ENCODE results near the gene PRRX1.
A peak's percentile ranks its signal among the peaks of the same experiment; 100 is the strongest.

Gene PRRX1

GRCh38 chr1:170664093-170664827 is at the start of gene PRRX1:
Gene PRRX1 (plus strand): TSS chr1:170664131. CDS start chr1:170664219, 88 bp downstream.
- H3K4me1 ChIP-seq, result no peaks in the 10 kb centered on the region
- H3K79me2 ChIP-seq, result no peaks in the 10 kb centered on the region
- peak within 1 kb of the TSS; percentile 59 for H3K4me2 ChIP-seq (ENCODE audit: low read length)
- no peak within 1 kb of the TSS for H3K9ac ChIP-seq
- no peak within 1 kb of the TSS for H3K27ac ChIP-seq
- peak within 1 kb of the TSS; percentile 35 for H3K4me3 ChIP-seq (ENCODE audit: low read depth, low read length)
- TF ChIP-seq CTCF (IDR thresholded peaks at IDR 0.05), result no peak
- peak within 1 kb of the TSS; percentile 65 for H2AFZ ChIP-seq
- no peaks in the 10 kb centered on the region for H3K36me3 ChIP-seq (ENCODE audit: control insufficient read depth, insufficient read depth, low read length)
- H3K9me3 ChIP-seq (ENCODE audit: control insufficient read depth, low read length), result no peaks in the 10 kb centered on the region
- peaks cover 29% of the 10 kb centered on the region for H3K27me3 ChIP-seq (ENCODE audit: control insufficient read depth, insufficient read depth, low read length)

- H2AFZ ChIP-seq, result no peak overlapping the region
- no peaks in the 10 kb centered on the region for H3K4me1 ChIP-seq
- H3K4me2 ChIP-seq (ENCODE audit: low read length), result no peak overlapping the region
- no peak overlapping the region for H3K9ac ChIP-seq
- no peak overlapping the region for H3K4me3 ChIP-seq (ENCODE audit: low read depth, low read length)
- H3K79me2 ChIP-seq, result no peaks in the 10 kb centered on the region
- no peaks in the 10 kb centered on the region for H3K9me3 ChIP-seq (ENCODE audit: control insufficient read depth, low read length)
- H3K27me3 ChIP-seq (ENCODE audit: control insufficient read depth, insufficient read depth, low read length), result no peaks in the 10 kb centered on the region
- no peak for TF ChIP-seq CTCF (IDR thresholded peaks at IDR 0.05)
- no peaks in the 10 kb centered on the region for H3K36me3 ChIP-seq (ENCODE audit: control insufficient read depth, insufficient read depth, low read length)
- H3K27ac ChIP-seq, result no peak overlapping the region
Measured at GRCh38 chr1:170617591-170618330, 46.2 kb upstream of the PRRX1 start.

GRCh38 chr1:170618421-170618820 is 45.5 kb upstream of the PRRX1 start:
- no peak overlapping the region for H3K9ac ChIP-seq
- no peak for TF ChIP-seq CTCF (IDR thresholded peaks at IDR 0.05)
- no peak overlapping the region for H3K27ac ChIP-seq
- no peaks in the 10 kb centered on the region for H3K4me1 ChIP-seq
- H2AFZ ChIP-seq, result no peak overlapping the region
- H3K9me3 ChIP-seq (ENCODE audit: control insufficient read depth, low read length), result no peaks in the 10 kb centered on the region
- no peaks in the 10 kb centered on the region for H3K36me3 ChIP-seq (ENCODE audit: control insufficient read depth, insufficient read depth, low read length)
- H3K27me3 ChIP-seq (ENCODE audit: control insufficient read depth, insufficient read depth, low read length), result no peaks in the 10 kb centered on the region
- no peaks in the 10 kb centered on the region for H3K79me2 ChIP-seq
- no peak overlapping the region for H3K4me3 ChIP-seq (ENCODE audit: low read depth, low read length)
- no peak overlapping the region for H3K4me2 ChIP-seq (ENCODE audit: low read length)

GRCh38 chr1:170619241-170620028 is 44.5 kb upstream of the PRRX1 start:
- TF ChIP-seq CTCF (IDR thresholded peaks at IDR 0.05), result no peak
- no peak overlapping the region for H3K27ac ChIP-seq
- H3K4me1 ChIP-seq, result no peaks in the 10 kb centered on the region
- H3K4me2 ChIP-seq (ENCODE audit: low read length), result no peak overlapping the region
- H3K9ac ChIP-seq, result no peak overlapping the region
- no peaks in the 10 kb centered on the region for H3K9me3 ChIP-seq (ENCODE audit: control insufficient read depth, low read length)
- H2AFZ ChIP-seq, result no peak overlapping the region
- H3K4me3 ChIP-seq (ENCODE audit: low read depth, low read length), result no peak overlapping the region
- no peaks in the 10 kb centered on the region for H3K79me2 ChIP-seq
- H3K27me3 ChIP-seq (ENCODE audit: control insufficient read depth, insufficient read depth, low read length), result no peaks in the 10 kb centered on the region
- H3K36me3 ChIP-seq (ENCODE audit: control insufficient read depth, insufficient read depth, low read length), result no peaks in the 10 kb centered on the region
